Transverse colon (tissue), 4 donors: ENCODE data around the gene METAP1. TPM values are rescaled to one million over a fixed set of nuclear protein-coding genes. Genes with fewer than 3 reads are reported as not detected.
"Not testable (repeated sequence)": the region's sequence is repeated elsewhere in the genome, so short reads cannot be mapped to it uniquely, and the experiment has no call there.

ENCODE experiments used
- DNase-seq: peaks from one replicate; pipeline ENCODE4 v3.0.0-alpha.2; 2019
- H3K27ac ChIP-seq, 4 donors: fragments of 200-600 bp; sonication (generic); 2 replicates each; pipeline ENCODE4 v1.5.1; 2016 to 2018; ENCODE audit warnings: inconsistent platforms in 4 of 4
- H3K27me3 ChIP-seq: fragments of 200-600 bp; sonication (generic); 2 replicates; pipeline ENCODE4 v1.5.1; 2017; ENCODE audit warnings: inconsistent platforms
- H3K36me3 ChIP-seq, 4 donors: fragments of 200-600 bp; sonication (generic); 2 replicates each; pipeline ENCODE4 v1.5.1; 2017 to 2019; ENCODE audit warnings: inconsistent platforms in 4 of 4
- H3K4me1 ChIP-seq, 4 donors: fragments of 200-600 bp; sonication (generic); 2 replicates each; pipeline ENCODE4 v1.5.1; 2017 to 2020; ENCODE audit warnings: inconsistent platforms in 4 of 4
- H3K4me3 ChIP-seq, 4 donors: fragments of 200-600 bp; sonication (generic); 1 replicate in 1 of 4; 2 replicates in 3 of 4; pipeline versions ENCODE4 v1.5.1 to v1.6.1; 2017 to 2019; ENCODE audit warnings: inconsistent platforms in 4 of 4
- H3K9me3 ChIP-seq, 2 donors: fragments of 200-600 bp; sonication (generic); 2 replicates each; pipeline ENCODE4 v1.5.1; 2017 to 2019; ENCODE audit warnings: inconsistent platforms in 2 of 2
- CTCF ChIP-seq, 5 experiments: fragments of 200-600 bp in 3 of 5; fragments of 450-650 bp in 2 of 5; sonication (generic) in 3 of 5; IDR thresholded peaks; 1 replicate in 2 of 5; 2 replicates in 3 of 5; pipeline ENCODE4 v1.5.1; 2016 to 2017; ENCODE audit warnings: antibody characterized with exemption in 5 of 5, inconsistent platforms in 3 of 5, mild to moderate bottlenecking in 2 of 5, moderate library complexity in 1 of 5
- EP300 ChIP-seq: sonication (generic); formaldehyde crosslinking; IDR thresholded peaks from one replicate; pipeline ENCODE4 v1.6.1; 2017; ENCODE audit warnings: antibody characterized with exemption, low read depth
- POLR2A ChIP-seq: fragments of 450-650 bp; IDR thresholded peaks from one replicate; pipeline ENCODE4 v1.6.1; 2016; ENCODE audit warnings: antibody characterized with exemption, mild to moderate bottlenecking, moderate library complexity
- POLR2AphosphoS5 ChIP-seq, 3 donors: sonication (generic); formaldehyde crosslinking; IDR thresholded peaks; one replicate each; pipeline ENCODE4 v1.6.1; 2016; ENCODE audit warnings: antibody characterized with exemption in 3 of 3
- WGBS, 2 donors: methylation state at CpG; one replicate each; pipeline ENCODE4 v1.1.5; 2018; ENCODE audit warnings: low coverage in 1 of 2; 5-methylcytosine and 5-hydroxymethylcytosine counted together
- in situ Hi-C, 4 donors: fragments of 200-750 bp; cut with MboI; loops; one replicate each; pipeline versions ENCODE4 v1.15.0 to v1.15.1; 2017; ENCODE audit warnings: low sequenced_read_pairs in 3 of 4, low pct_ligation_motif_present in 1 of 4, low pct_unique_long_range_greater_than_20kb in 1 of 4
- intact Hi-C: fragments of 100-400 bp; cut with DNase I; formaldehyde crosslinking; loops from one replicate; pipeline ENCODE4 v1.15.1; 2023; ENCODE audit warnings: low total_unique reads
- total RNA-seq, 4 donors: library from RNA; depleted of rRNA; stranded (reverse); fragments of >200 nt; gene quantifications; one replicate each; pipeline ENCODE4 v1.1.0, GENCODE V29; 2016

The METAP1 gene
- total RNA-seq, 4 donors from 2014 or later = 34.8 to 66.1 (median 55.9) TPM

- DNase-seq = no peak
- 92 to 94% methylated on average over 8 to 11 of the region's 12 CpGs for WGBS, 2 donors
- Histone ChIP-seq H3K9me3 (no peaks in the 10 kb centered on the region), H3K27ac (no peak overlapping the region), H3K27me3 (no peaks in the 10 kb centered on the region), H3K36me3 (no peaks in the 10 kb centered on the region), H3K4me1 (no peaks in the 10 kb centered on the region), H3K4me3 (no peak overlapping the region)
- in situ Hi-C loops (no loop called here), intact Hi-C loops (no loop called here)
- TF ChIP-seq POLR2AphosphoS5 (IDR thresholded peaks at IDR 0.05) = no peak
These were observed 103.8 kb downstream of the METAP1 start for GRCh38 chr4:99099311-99099710.

GRCh38 chr4:99099814-99100213 lies 104.3 kb downstream of the METAP1 start:
- H3K4me1 ChIP-seq, intact Hi-C loops, H3K27ac ChIP-seq, H3K36me3 ChIP-seq, H3K27me3 ChIP-seq, H3K9me3 ChIP-seq, DNase-seq, H3K4me3 ChIP-seq: not testable (repeated sequence)
- WGBS, 2 donors = 79% methylated on average over 5 of the region's 5 CpGs; no CpG with 5 or more reads in 1 of the 2 donors
- in situ Hi-C loops = loop anchor here in 2 of 4 donors (25.0 kb wide), 1 partner anchor 312 kb away; no protein-coding TSS in a partner anchor

GRCh38 chr4:99100876-99101275 lies 105.4 kb downstream of the METAP1 start:
- 88 to 94% methylated on average over 1 of the region's 1 CpG for WGBS, 2 donors
- no peaks in the 10 kb centered on the region for H3K36me3 ChIP-seq
- no peaks in the 10 kb centered on the region for H3K9me3 ChIP-seq
- DNase-seq = no peak
- intact Hi-C loops = no loop called here
- no peak for TF ChIP-seq CTCF (IDR thresholded peaks at IDR 0.05)
- TF ChIP-seq POLR2A = no peak
- no peak for TF ChIP-seq EP300
- no peak for TF ChIP-seq POLR2AphosphoS5 (IDR thresholded peaks at IDR 0.05)
- H3K4me3 ChIP-seq = no peak overlapping the region
- no peaks in the 10 kb centered on the region for H3K27me3 ChIP-seq
- in situ Hi-C loops = loop anchor here in 2 of 4 donors (25.0 kb wide), 1 partner anchor 311 kb away; no protein-coding TSS in a partner anchor
- H3K27ac ChIP-seq = no peak overlapping the region
- H3K4me1 ChIP-seq = no peaks in the 10 kb centered on the region

- WGBS, 2 donors = 90% methylated on average over 2 of the region's 2 CpGs; no CpG with 5 or more reads in 1 of the 2 donors
- Histone ChIP-seq H3K9me3 (no peaks in the 10 kb centered on the region), H3K4me3 (no peak overlapping the region), H3K36me3 (no peaks in the 10 kb centered on the region), H3K27me3 (no peaks in the 10 kb centered on the region), H3K27ac (no peak overlapping the region), H3K4me1 (no peaks in the 10 kb centered on the region)
- no peak for DNase-seq
- intact Hi-C loops (no loop called here), in situ Hi-C loops (loop anchor here in 2 of 4 donors (25.0 kb wide), 1 partner anchor 310 kb away; no protein-coding TSS in a partner anchor)
- no peak for TF ChIP-seq POLR2AphosphoS5 (IDR thresholded peaks at IDR 0.05)
- no peak for TF ChIP-seq POLR2A
- no peak for TF ChIP-seq CTCF (IDR thresholded peaks at IDR 0.05)
- no peak for TF ChIP-seq EP300
These were observed 107.1 kb downstream of the METAP1 start for GRCh38 chr4:99102634-99103033.

- Histone ChIP-seq H3K27ac (no peak overlapping the region), H3K4me3 (no peak overlapping the region), H3K36me3 (no peaks in the 10 kb centered on the region), H3K9me3 (no peaks in the 10 kb centered on the region), H3K27me3 (no peaks in the 10 kb centered on the region), H3K4me1 (no peaks in the 10 kb centered on the region)
- in situ Hi-C loops (loop anchor here in 2 of 4 donors (25.0 kb wide), 1 partner anchor 309 kb away; no protein-coding TSS in a partner anchor), intact Hi-C loops (no loop called here)
- no peak for TF ChIP-seq POLR2A
- TF ChIP-seq POLR2AphosphoS5 (IDR thresholded peaks at IDR 0.05) = no peak
- no peak for TF ChIP-seq CTCF (IDR thresholded peaks at IDR 0.05)
- TF ChIP-seq EP300 = no peak
- no peak for DNase-seq
These were observed 107.6 kb downstream of the METAP1 start for GRCh38 chr4:99103166-99103565.
